DND-41 (cell line): Measurements from ENCODE around the gene INO80.

Source experiments
- ATAC-seq: fragments of 200-7000 bp; cut with Tn5 transposase; 3 replicates; pipeline ENCODE4 v1.9.1; 2021; ENCODE audit warnings: low read depth; ENCODE audit not compliant: insufficient read depth
- DNase-seq: peaks from one replicate; pipeline ENCODE4 v3.0.0-alpha.2; 2020
- H2AFZ ChIP-seq: 2 replicates; pipeline ENCODE4 v1.6.0; 2012; ENCODE audit warnings: low read depth, low read length
- H3K27ac ChIP-seq: 2 replicates; pipeline ENCODE4 v1.5.1; 2012; ENCODE audit warnings: low read length, inconsistent platforms
- H3K27me3 ChIP-seq: fragments of 200-600 bp; sonication (generic); 2 replicates; pipeline ENCODE4 v1.6.0; 2012; ENCODE audit warnings: low read length, mild to moderate bottlenecking, inconsistent platforms; ENCODE audit not compliant: insufficient read depth, poor library complexity
- H3K36me3 ChIP-seq: 2 replicates; pipeline ENCODE4 v1.5.1; 2012; ENCODE audit warnings: low read length, inconsistent platforms; ENCODE audit not compliant: insufficient read depth
- H3K4me1 ChIP-seq: 2 replicates; pipeline ENCODE4 v1.5.1; 2012; ENCODE audit warnings: mild to moderate bottlenecking, low read length; ENCODE audit not compliant: insufficient read depth
- H3K4me2 ChIP-seq: 2 replicates; pipeline ENCODE4 v1.6.0; 2012; ENCODE audit warnings: mild to moderate bottlenecking, moderate library complexity, low read length, inconsistent platforms; ENCODE audit not compliant: insufficient read depth
- H3K4me3 ChIP-seq, 2 experiments: fragments of 200-600 bp in 1 of 2; shearing (Covaris generic) in 1 of 2; 2 replicates each; pipeline ENCODE4 v1.5.1; 2012 to 2016; ENCODE audit warnings: inconsistent platforms in 2 of 2, low read length in 2 of 2, mild to moderate bottlenecking in 2 of 2, low read depth in 1 of 2, moderate library complexity in 1 of 2
- H3K79me2 ChIP-seq: 2 replicates; pipeline ENCODE4 v1.6.0; 2012; ENCODE audit warnings: low read length, inconsistent platforms; ENCODE audit not compliant: insufficient read depth
- H3K9ac ChIP-seq: 2 replicates; pipeline ENCODE4 v1.6.0; 2012; ENCODE audit warnings: low read depth, mild to moderate bottlenecking, inconsistent platforms, low read length, moderate library complexity
- H3K9me3 ChIP-seq: 2 replicates; pipeline ENCODE4 v1.5.1; 2012; ENCODE audit warnings: low read length, moderate library complexity, mild to moderate bottlenecking, inconsistent platforms; ENCODE audit not compliant: insufficient read depth, severe bottlenecking
- H4K20me1 ChIP-seq: 2 replicates; pipeline ENCODE4 v1.6.0; 2012; ENCODE audit warnings: low read length; ENCODE audit not compliant: insufficient read depth
- EZH2 ChIP-seq: IDR thresholded peaks from 3 replicates; pipeline ENCODE4 v1.6.1; 2012; ENCODE audit warnings: borderline replicate concordance, low read depth, mild to moderate bottlenecking, moderate library complexity, low read length, inconsistent platforms; ENCODE audit not compliant: severe bottlenecking
- TF ChIP-seq, protein P1 (sequence below): IDR thresholded peaks from 2 replicates; pipeline ENCODE4 v1.5.1; 2012; ENCODE audit warnings: borderline replicate concordance, low read length, moderate library complexity, mild to moderate bottlenecking; ENCODE audit not compliant: poor library complexity, severe bottlenecking; ENCODE audit errors: extremely low read depth

INO80 gene

DNA sequence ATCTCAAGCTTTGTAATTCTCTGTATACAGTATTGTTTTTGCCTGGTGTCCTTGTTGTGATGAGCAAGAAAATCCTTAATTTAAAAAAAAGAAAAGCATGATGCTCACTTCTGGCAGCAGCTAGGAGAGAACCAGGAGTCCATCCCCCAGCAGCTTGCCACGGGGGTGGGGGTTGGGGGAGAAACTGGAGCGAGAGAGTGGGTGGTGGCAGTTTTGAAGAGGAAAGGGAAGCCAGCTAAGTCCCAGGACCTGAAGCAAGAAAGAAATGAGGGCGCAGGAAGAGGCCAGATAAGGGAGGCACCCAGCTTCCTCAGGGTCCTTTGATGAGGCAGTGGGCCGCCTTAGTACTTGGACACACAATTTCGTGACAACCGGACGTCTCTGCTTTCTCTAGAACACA lies 139.3 kb downstream of the INO80 start:
- H3K36me3 ChIP-seq, result peaks cover 59% of the 10 kb centered on the region

DNA sequence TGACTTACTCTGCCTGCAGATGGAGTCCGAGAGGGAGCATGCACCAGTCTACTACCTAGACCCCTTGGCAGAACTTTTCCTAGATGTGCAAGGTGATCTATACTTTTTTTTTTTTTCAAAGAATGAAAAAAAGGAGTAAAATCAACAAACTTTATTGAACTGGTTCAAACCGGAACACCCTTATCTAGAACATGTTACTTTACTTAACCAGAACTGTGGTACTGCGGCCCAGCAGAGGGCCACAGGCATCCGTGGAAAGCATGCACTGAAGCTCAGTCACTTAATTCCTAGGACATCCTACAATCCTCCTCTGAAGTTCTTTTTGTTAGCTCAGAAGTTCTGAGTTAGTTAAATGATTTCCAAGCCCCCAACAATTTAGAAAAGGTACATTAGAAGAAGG lies 141.2 kb downstream of the INO80 start:
- Histone ChIP-seq H4K20me1 (no peaks in the 10 kb centered on the region), H3K9ac (no peak overlapping the region), H3K36me3 (peaks cover 39% of the 10 kb centered on the region), H3K4me3 (no peak overlapping the region), H3K9me3 (no peaks in the 10 kb centered on the region), H3K27ac (no peak overlapping the region), H3K79me2 (no peaks in the 10 kb centered on the region), H3K4me2 (no peak overlapping the region), H3K27me3 (no peaks in the 10 kb centered on the region), H2AFZ (no peak overlapping the region), H3K4me1 (no peaks in the 10 kb centered on the region)
- no peak for TF ChIP-seq EZH2
- TF ChIP-seq, protein P1, sequence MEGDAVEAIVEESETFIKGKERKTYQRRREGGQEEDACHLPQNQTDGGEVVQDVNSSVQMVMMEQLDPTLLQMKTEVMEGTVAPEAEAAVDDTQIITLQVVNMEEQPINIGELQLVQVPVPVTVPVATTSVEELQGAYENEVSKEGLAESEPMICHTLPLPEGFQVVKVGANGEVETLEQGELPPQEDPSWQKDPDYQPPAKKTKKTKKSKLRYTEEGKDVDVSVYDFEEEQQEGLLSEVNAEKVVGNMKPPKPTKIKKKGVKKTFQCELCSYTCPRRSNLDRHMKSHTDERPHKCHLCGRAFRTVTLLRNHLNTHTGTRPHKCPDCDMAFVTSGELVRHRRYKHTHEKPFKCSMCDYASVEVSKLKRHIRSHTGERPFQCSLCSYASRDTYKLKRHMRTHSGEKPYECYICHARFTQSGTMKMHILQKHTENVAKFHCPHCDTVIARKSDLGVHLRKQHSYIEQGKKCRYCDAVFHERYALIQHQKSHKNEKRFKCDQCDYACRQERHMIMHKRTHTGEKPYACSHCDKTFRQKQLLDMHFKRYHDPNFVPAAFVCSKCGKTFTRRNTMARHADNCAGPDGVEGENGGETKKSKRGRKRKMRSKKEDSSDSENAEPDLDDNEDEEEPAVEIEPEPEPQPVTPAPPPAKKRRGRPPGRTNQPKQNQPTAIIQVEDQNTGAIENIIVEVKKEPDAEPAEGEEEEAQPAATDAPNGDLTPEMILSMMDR, result no peak
- DNase-seq, result no peak
- no peak for ATAC-seq

More for the DNA sequence above, 139.3 kb downstream of the INO80 start:
- H3K79me2 ChIP-seq, result no peaks in the 10 kb centered on the region
- no peaks in the 10 kb centered on the region for H4K20me1 ChIP-seq
- H3K27me3 ChIP-seq, result no peaks in the 10 kb centered on the region
- H3K9ac ChIP-seq, result no peak overlapping the region
- no peak overlapping the region for H2AFZ ChIP-seq
- no peak overlapping the region for H3K4me3 ChIP-seq
- DNase-seq, result no peak
- TF ChIP-seq EZH2, result no peak
- TF ChIP-seq, protein P1, result no peak
- no peak for ATAC-seq
- no peaks in the 10 kb centered on the region for H3K9me3 ChIP-seq
- H3K4me1 ChIP-seq, result no peaks in the 10 kb centered on the region
- H3K4me2 ChIP-seq, result no peak overlapping the region
- no peak overlapping the region for H3K27ac ChIP-seq

- no peaks in the 10 kb centered on the region for H3K79me2 ChIP-seq
- no peaks in the 10 kb centered on the region for H3K4me1 ChIP-seq
- H3K4me2 ChIP-seq, result no peak overlapping the region
- DNase-seq (no peak), ATAC-seq (no peak)
- no peaks in the 10 kb centered on the region for H3K36me3 ChIP-seq
- no peak overlapping the region for H3K9ac ChIP-seq
- H4K20me1 ChIP-seq, result no peaks in the 10 kb centered on the region
- TF ChIP-seq, protein P1, result no peak
- no peak for TF ChIP-seq EZH2
- H3K27ac ChIP-seq, result no peak overlapping the region
- no peaks in the 10 kb centered on the region for H3K27me3 ChIP-seq
- no peak overlapping the region for H2AFZ ChIP-seq
- H3K9me3 ChIP-seq, result no peaks in the 10 kb centered on the region
- no peak overlapping the region for H3K4me3 ChIP-seq
Observed at GRCh38 chr15:40969363-40969762, 146.7 kb downstream of the INO80 start.
